ENCODE results near the gene ZNF766.
"Not testable (repeated sequence)": the region's sequence is repeated elsewhere in the genome, so short reads cannot be mapped to it uniquely, and the experiment has no call there.

The ZNF766 gene

GRCh38 chr19:52269338-52270261 is at the start of gene ZNF766:
TSS of gene ZNF766 (plus strand) at chr19:52269587. CDS start at chr19:52269614, 27 bp downstream.
- DNase-seq: peak; percentile 93

- DNase-seq: no peak
Observed at GRCh38 chr19:52219611-52220010, 49.8 kb upstream of the ZNF766 start.

- no peak for DNase-seq
Observed at GRCh38 chr19:52221031-52221430, 48.4 kb upstream of the ZNF766 start.

- no peak for DNase-seq
Observed at GRCh38 chr19:52221831-52222375, 47.5 kb upstream of the ZNF766 start.

- no peak for DNase-seq
Observed at GRCh38 chr19:52224211-52224610, 45.2 kb upstream of the ZNF766 start.

GRCh38 chr19:52226652-52227051 is 42.7 kb upstream of the ZNF766 start:
- DNase-seq: no peak

GRCh38 chr19:52227196-52227940 is 42.0 kb upstream of the ZNF766 start:
- no peak for DNase-seq

GRCh38 chr19:52227980-52228379 is 41.4 kb upstream of the ZNF766 start:
- no peak for DNase-seq

- DNase-seq: no peak
Observed at GRCh38 chr19:52229524-52229923, 39.9 kb upstream of the ZNF766 start.

GRCh38 chr19:52230685-52231084 is 38.7 kb upstream of the ZNF766 start:
- no peak for DNase-seq

- DNase-seq: no peak
Observed at GRCh38 chr19:52231154-52231910, 38.1 kb upstream of the ZNF766 start.

GRCh38 chr19:52234406-52234805 is 35.0 kb upstream of the ZNF766 start:
- no peak for DNase-seq

- no peak for DNase-seq
Observed at GRCh38 chr19:52237197-52237596, 32.2 kb upstream of the ZNF766 start.

GRCh38 chr19:52237771-52238400 is 31.5 kb upstream of the ZNF766 start:
- peak; percentile 77 for DNase-seq

GRCh38 chr19:52244021-52244420 is 25.4 kb upstream of the ZNF766 start:
- no peak for DNase-seq

- peak; percentile 62 for DNase-seq
Observed at GRCh38 chr19:52248241-52248640, 21.1 kb upstream of the ZNF766 start.

GRCh38 chr19:52258426-52258825 is 11.0 kb upstream of the ZNF766 start:
- DNase-seq: no peak

- not testable (repeated sequence) for DNase-seq
Observed at GRCh38 chr19:52265556-52265955, 3.8 kb upstream of the ZNF766 start.

- peak; percentile 11 for DNase-seq
Observed at GRCh38 chr19:52270266-52270885, 989 bp downstream of the ZNF766 start.

GRCh38 chr19:52273301-52273700 is 3.9 kb downstream of the ZNF766 start:
- DNase-seq: no peak

GRCh38 chr19:52274191-52274590 is 4.8 kb downstream of the ZNF766 start:
- DNase-seq: no peak

- no peak for DNase-seq
Observed at GRCh38 chr19:52275988-52276387, 6.6 kb downstream of the ZNF766 start.

Data from CD4-positive, alpha-beta T cell treated with Interleukin-4 for 4 hours (primary cell).